Keratinocyte (primary cell): ENCODE data around the gene PCDH15. TPM values are rescaled to one million over a fixed set of nuclear protein-coding genes. Genes with fewer than 3 reads are reported as not detected.

Source experiments
- DNase-seq: peaks from one replicate; pipeline ENCODE4 v3.0.0-alpha.2; 2011; ENCODE audit warnings: low read depth, missing footprints, low spot score
- FAIRE-seq: peaks from 2 replicates; lab custom pipeline; 2011; peaks lifted over from hg19 to GRCh38; lab: Jason Lieb, UNC
- H2AFZ ChIP-seq: 2 replicates; pipeline ENCODE4 v1.6.0; 2012; ENCODE audit warnings: low read length, control low read depth, inconsistent platforms; ENCODE audit not compliant: control insufficient read depth
- H3K27ac ChIP-seq: 2 replicates; pipeline ENCODE4 v1.5.1; 2011; ENCODE audit warnings: low read length; ENCODE audit not compliant: control insufficient read depth, insufficient read depth
- H3K27me3 ChIP-seq: 3 replicates; pipeline ENCODE4 v1.6.0; 2011; ENCODE audit warnings: low read length; ENCODE audit not compliant: control insufficient read depth, insufficient read depth; ENCODE audit errors: extremely low read depth
- H3K36me3 ChIP-seq, 2 experiments: 2 replicates in 1 of 2; 3 replicates in 1 of 2; pipeline ENCODE4 v1.5.1; 2011; ENCODE audit warnings: low read length in 2 of 2, mild to moderate bottlenecking in 1 of 2; ENCODE audit not compliant: control insufficient read depth in 2 of 2, insufficient read depth in 2 of 2; ENCODE audit errors: extremely low read depth in 1 of 2
- H3K4me1 ChIP-seq: 3 replicates; pipeline ENCODE4 v1.5.1; 2011; ENCODE audit warnings: low read length; ENCODE audit not compliant: control insufficient read depth, insufficient read depth; ENCODE audit errors: extremely low read depth
- H3K4me2 ChIP-seq: 3 replicates; pipeline ENCODE4 v1.6.0; 2011; ENCODE audit warnings: low read depth, low read length; ENCODE audit not compliant: control insufficient read depth, insufficient read depth; ENCODE audit errors: extremely low read depth
- H3K4me3 ChIP-seq, 3 experiments: fragments of 200-600 bp in 1 of 3; sonication (generic) in 1 of 3; 2 replicates in 2 of 3; 3 replicates in 1 of 3; pipeline ENCODE4 v1.5.1; 2011 to 2016; ENCODE audit warnings: low read length in 3 of 3, mild to moderate bottlenecking in 3 of 3, control low read depth in 2 of 3, inconsistent platforms in 1 of 3, low read depth in 1 of 3, mixed read lengths in 1 of 3, mixed run types in 1 of 3, moderate library complexity in 1 of 3; ENCODE audit not compliant: control insufficient read depth in 2 of 3, insufficient read depth in 2 of 3; ENCODE audit errors: extremely low read depth in 1 of 3
- H3K79me2 ChIP-seq: 2 replicates; pipeline ENCODE4 v1.6.0; 2012; ENCODE audit warnings: low read length; ENCODE audit not compliant: control insufficient read depth, insufficient read depth
- H3K9ac ChIP-seq: 3 replicates; pipeline ENCODE4 v1.6.0; 2011; ENCODE audit warnings: low read length; ENCODE audit not compliant: control insufficient read depth, insufficient read depth; ENCODE audit errors: extremely low read depth
- H3K9me1 ChIP-seq: 3 replicates; pipeline ENCODE4 v1.6.0; 2011; ENCODE audit warnings: low read length; ENCODE audit not compliant: control insufficient read depth, insufficient read depth; ENCODE audit errors: extremely low read depth
- H3K9me3 ChIP-seq: 2 replicates; pipeline ENCODE4 v1.5.1; 2012; ENCODE audit warnings: low read depth, low read length; ENCODE audit not compliant: control insufficient read depth
- H4K20me1 ChIP-seq: 3 replicates; pipeline ENCODE4 v1.6.0; 2011; ENCODE audit warnings: low read length; ENCODE audit not compliant: control insufficient read depth, insufficient read depth; ENCODE audit errors: extremely low read depth
- EZH2 ChIP-seq: IDR thresholded peaks from one replicate; pipeline ENCODE4 v1.6.1; 2012; ENCODE audit warnings: inconsistent platforms, mild to moderate bottlenecking, low read length, moderate library complexity
- dilution Hi-C: fragments of 300-500 bp; cut with MboI; formaldehyde crosslinking; loops from one replicate; pipeline ENCODE4 v1.7.0; 2020; ENCODE audit warnings: low sequenced_read_pairs; ENCODE audit not compliant: extremely low pct_ligation_motif_present
- polyA plus RNA-seq, 5 experiments: library from polyadenylated mRNA; depleted of rRNA in 3 of 5; stranded (reverse) in 3 of 5; stranded (forward) in 1 of 5; unstranded in 1 of 5; fragments of >200 nt; gene quantifications; 1 replicate in 1 of 5; 2 replicates in 3 of 5; 3 replicates in 1 of 5; pipeline versions ENCODE4 v1.2.1 to v1.2.3, GENCODE V29; 2011 to 2012; ENCODE audit warnings: missing spikeins in 2 of 5, low read depth in 1 of 5, low replicate concordance in 1 of 5
- TF ChIP-seq, protein P1 (sequence below), 3 experiments: IDR thresholded peaks in 1 of 3; conservative IDR thresholded peaks in 1 of 3; optimal IDR thresholded peaks in 1 of 3; 2 replicates in 2 of 3; 3 replicates in 1 of 3; pipeline versions ENCODE3 to v1.5.1; 2011; ENCODE audit warnings: low read length in 3 of 3, mild to moderate bottlenecking in 3 of 3, moderate library complexity in 2 of 3, control low read depth in 1 of 3, inconsistent platforms in 1 of 3; ENCODE audit not compliant: insufficient read depth in 2 of 3; ENCODE audit errors: extremely low read depth in 1 of 3

Gene PCDH15
- polyA plus RNA-seq, 1 donor (not counting 4 experiments of a cell fraction or from before 2014, with no cell fraction given), result not detected

DNA sequence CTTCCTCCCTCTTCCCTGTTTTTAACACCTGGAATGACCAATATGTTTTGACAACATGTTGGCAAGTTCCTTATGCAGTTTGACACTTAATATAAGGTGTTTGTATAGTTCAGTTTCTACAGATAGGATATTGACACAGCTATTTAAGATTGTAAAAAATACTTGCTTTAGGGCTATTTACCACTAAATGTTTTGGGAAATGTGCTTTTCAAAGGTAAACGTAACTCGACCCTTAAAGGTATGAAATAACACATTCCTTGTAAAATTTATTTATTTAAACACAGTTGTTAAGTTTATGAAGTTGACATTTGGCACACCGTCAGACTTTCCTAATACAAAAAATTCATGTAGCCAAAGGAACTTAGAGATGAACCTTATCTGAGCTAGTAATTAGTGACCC lies 817.6 kb downstream of the PCDH15 start:
- FAIRE-seq (no peak), DNase-seq (no peak)
- Histone ChIP-seq H2AFZ (no peak overlapping the region), H3K4me2 (no peak overlapping the region), H3K79me2 (no peaks in the 10 kb centered on the region), H3K9ac (no peak overlapping the region), H3K4me1 (no peaks in the 10 kb centered on the region), H3K9me3 (no peaks in the 10 kb centered on the region), H3K27me3 (no peaks in the 10 kb centered on the region), H3K9me1 (no peaks in the 10 kb centered on the region), H3K4me3 (no peak overlapping the region), H4K20me1 (no peaks in the 10 kb centered on the region), H3K36me3 (no peaks in the 10 kb centered on the region), H3K27ac (no peak overlapping the region)
- no peak for TF ChIP-seq EZH2
- TF ChIP-seq, protein P1, sequence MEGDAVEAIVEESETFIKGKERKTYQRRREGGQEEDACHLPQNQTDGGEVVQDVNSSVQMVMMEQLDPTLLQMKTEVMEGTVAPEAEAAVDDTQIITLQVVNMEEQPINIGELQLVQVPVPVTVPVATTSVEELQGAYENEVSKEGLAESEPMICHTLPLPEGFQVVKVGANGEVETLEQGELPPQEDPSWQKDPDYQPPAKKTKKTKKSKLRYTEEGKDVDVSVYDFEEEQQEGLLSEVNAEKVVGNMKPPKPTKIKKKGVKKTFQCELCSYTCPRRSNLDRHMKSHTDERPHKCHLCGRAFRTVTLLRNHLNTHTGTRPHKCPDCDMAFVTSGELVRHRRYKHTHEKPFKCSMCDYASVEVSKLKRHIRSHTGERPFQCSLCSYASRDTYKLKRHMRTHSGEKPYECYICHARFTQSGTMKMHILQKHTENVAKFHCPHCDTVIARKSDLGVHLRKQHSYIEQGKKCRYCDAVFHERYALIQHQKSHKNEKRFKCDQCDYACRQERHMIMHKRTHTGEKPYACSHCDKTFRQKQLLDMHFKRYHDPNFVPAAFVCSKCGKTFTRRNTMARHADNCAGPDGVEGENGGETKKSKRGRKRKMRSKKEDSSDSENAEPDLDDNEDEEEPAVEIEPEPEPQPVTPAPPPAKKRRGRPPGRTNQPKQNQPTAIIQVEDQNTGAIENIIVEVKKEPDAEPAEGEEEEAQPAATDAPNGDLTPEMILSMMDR (optimal IDR thresholded peaks at IDR 0.05 in 1 of 3, IDR thresholded peaks at IDR 0.05 in 1 of 3, conservative IDR thresholded peaks at IDR 0.05 in 1 of 3; ENCODE audit: extremely low read depth in 1 of 3, insufficient read depth in 2 of 3, low read length in 3 of 3), result no peak
- dilution Hi-C loops, result no loop called here

DNA sequence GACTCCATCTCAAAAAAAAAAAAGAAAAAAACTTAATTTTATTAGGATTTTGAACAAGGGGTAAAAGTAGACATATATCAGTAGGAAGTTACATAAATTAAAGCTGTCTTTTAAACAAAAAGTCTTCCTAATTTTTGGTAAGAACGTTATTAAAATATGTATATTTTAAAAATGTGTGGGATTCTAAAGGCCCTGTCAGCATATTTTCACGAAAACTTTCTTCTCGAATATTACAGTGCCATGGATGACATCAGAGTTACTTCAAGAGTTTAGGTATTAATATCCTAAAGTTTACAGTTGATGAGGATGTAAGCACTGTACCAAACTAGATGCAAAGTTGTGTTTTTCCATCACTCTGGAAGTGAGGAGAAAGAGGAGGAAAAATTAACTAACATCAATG lies 820.8 kb downstream of the PCDH15 start:
- no peak for TF ChIP-seq EZH2
- TF ChIP-seq, protein P1 (optimal IDR thresholded peaks at IDR 0.05 in 1 of 3, IDR thresholded peaks at IDR 0.05 in 1 of 3, conservative IDR thresholded peaks at IDR 0.05 in 1 of 3; ENCODE audit: extremely low read depth in 1 of 3, insufficient read depth in 2 of 3, low read length in 3 of 3), result no peak
- no peak overlapping the region for H2AFZ ChIP-seq
- FAIRE-seq (no peak), DNase-seq (no peak)
- no peak overlapping the region for H3K27ac ChIP-seq
- no peaks in the 10 kb centered on the region for H3K79me2 ChIP-seq
- H3K9ac ChIP-seq, result no peak overlapping the region
- no peaks in the 10 kb centered on the region for H3K27me3 ChIP-seq
- H3K4me2 ChIP-seq, result no peak overlapping the region
- H3K9me1 ChIP-seq, result no peaks in the 10 kb centered on the region
- H3K4me1 ChIP-seq, result no peaks in the 10 kb centered on the region
- no peak overlapping the region for H3K4me3 ChIP-seq
- no peaks in the 10 kb centered on the region for H4K20me1 ChIP-seq
- H3K9me3 ChIP-seq, result no peaks in the 10 kb centered on the region
- no peaks in the 10 kb centered on the region for H3K36me3 ChIP-seq
- dilution Hi-C loops, result no loop called here
